Measurements from ENCODE around the gene FREY1.
"Not testable (repeated sequence)": the region's sequence is repeated elsewhere in the genome, so short reads cannot be mapped to it uniquely, and the experiment has no call there.

FREY1 gene

GRCh38 chr11:45913514-45913913 is 6.4 kb upstream of the FREY1 start:
- H3K4me3 ChIP-seq (ENCODE audit: low read depth, low read length): no peak overlapping the region
- no peak for TF ChIP-seq CTCF (IDR thresholded peaks at IDR 0.05; ENCODE audit: low read depth, low read length)

DNA sequence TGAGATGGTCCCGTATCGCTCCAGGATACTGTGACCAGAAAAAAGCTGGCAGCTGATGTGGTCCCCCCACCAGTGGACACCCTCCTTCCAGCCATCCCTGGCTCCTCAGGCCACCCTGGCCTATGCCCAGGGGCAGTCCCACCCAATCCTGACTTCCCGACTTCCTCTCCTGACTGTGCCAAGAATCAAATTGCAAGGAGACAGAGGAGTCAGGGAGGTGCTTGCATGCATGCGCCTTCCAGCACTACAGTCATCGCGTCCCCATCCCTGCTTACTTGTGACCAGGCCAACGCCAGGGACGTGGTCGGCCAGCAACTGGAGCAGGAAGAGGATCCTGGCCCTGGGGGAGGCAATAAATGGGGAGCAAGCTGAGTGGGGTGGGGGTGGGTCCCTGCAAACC is 3.6 kb upstream of the FREY1 start:
- TF ChIP-seq CTCF (IDR thresholded peaks at IDR 0.05; ENCODE audit: low read depth, low read length): no peak
- H3K4me3 ChIP-seq (ENCODE audit: low read depth, low read length): no peak overlapping the region

- no peak for TF ChIP-seq CTCF (IDR thresholded peaks at IDR 0.05; ENCODE audit: low read depth, low read length)
- no peak overlapping the region for H3K4me3 ChIP-seq (ENCODE audit: low read depth, low read length)
Measured at GRCh38 chr11:45909594-45910475, 2.8 kb upstream of the FREY1 start.

DNA sequence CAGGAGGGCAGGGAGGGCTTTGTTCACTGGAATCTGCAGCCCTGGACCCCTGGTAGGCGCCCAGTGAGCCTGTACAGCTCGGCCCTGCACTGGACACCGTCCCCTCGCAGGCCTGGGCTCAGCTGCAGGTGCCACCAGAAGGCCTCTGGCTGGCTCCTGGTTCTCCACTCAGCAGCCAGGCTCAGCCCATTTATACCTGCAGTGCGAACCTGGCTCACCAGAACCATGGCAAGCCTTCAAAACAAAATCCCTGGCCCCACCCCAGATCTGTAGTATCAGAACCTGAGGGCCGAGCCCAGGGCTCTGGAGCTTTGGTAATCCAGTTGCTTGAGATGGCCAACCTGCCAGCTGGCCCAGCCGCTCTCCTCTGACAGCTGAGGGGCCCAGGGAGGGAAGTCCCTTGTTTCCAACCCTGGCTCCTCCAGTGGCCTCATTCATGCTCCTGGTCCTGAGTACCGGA is 870 bp upstream of the FREY1 start:
- TF ChIP-seq CTCF (IDR thresholded peaks at IDR 0.05; ENCODE audit: low read depth, low read length): no peak
- no peak overlapping the region for H3K4me3 ChIP-seq (ENCODE audit: low read depth, low read length)

GRCh38 chr11:45906096-45906682 is 882 bp downstream of the FREY1 start:
- no peak for TF ChIP-seq CTCF (IDR thresholded peaks at IDR 0.05; ENCODE audit: low read depth, low read length)
- no peak overlapping the region for H3K4me3 ChIP-seq (ENCODE audit: low read depth, low read length)

DNA sequence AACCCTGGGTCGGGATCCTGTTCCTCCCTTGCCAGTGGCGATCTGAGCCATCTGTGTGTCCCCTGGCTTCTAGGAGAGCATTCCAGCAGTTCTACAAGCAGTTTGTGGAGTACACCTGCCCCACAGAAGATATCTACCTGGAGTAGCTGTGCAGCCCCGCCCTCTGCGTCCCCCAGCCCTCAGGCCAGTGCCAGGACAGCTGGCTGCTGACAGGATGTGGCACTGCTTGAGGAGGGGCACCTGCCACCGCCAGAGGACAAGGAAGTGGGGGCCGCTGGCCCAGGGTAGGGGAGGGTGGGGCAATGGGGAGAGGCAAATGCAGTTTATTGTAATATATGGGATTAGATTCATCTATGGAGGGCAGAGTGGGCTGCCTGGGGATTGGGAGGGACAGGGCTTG is 1.5 kb downstream of the FREY1 start:
- H3K4me3 ChIP-seq (ENCODE audit: low read depth, low read length): not testable (repeated sequence)

DNA sequence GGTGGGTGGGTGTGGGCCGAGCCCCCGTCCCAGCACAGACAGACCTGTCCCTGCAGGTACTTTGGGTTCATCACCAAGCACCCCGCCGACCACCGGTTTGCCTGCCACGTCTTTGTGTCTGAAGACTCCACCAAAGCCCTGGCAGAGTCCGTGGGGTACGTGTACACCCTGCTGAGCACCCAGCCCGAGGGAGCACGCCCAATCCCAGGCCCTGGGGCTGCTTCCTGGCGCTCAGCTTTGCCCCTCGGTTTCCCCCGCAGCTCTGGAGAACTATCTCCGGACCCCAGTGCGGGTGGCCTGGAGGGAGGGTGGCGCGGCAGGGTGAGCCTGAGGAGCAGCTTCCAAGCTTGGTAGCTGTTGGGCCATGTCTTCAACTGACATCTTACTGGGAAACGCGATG is 2.0 kb downstream of the FREY1 start:
- no peak overlapping the region for H3K4me3 ChIP-seq (ENCODE audit: low read depth, low read length)
- no peak for TF ChIP-seq CTCF (IDR thresholded peaks at IDR 0.05; ENCODE audit: low read depth, low read length)
